A673 (cell line): ENCODE results near the gene DENND1A.

ENCODE experiments used
- CTCF ChIP-seq: fragments of 300-800, 200-600 bp; sonication (generic); conservative IDR thresholded peaks from 2 replicates; pipeline ENCODE4 v1.5.1; 2017; ENCODE audit warnings: low read depth, mild to moderate bottlenecking, antibody characterized with exemption, low read length, moderate library complexity, mixed read lengths
- EZH2 ChIP-seq: fragments of 200-600 bp; sonication (generic); IDR thresholded peaks from 2 replicates; pipeline ENCODE4 v1.6.1; 2017; ENCODE audit warnings: borderline replicate concordance, low read depth, mild to moderate bottlenecking, mixed read lengths, antibody characterized with exemption, low read length; ENCODE audit not compliant: poor library complexity, severe bottlenecking

DNA sequence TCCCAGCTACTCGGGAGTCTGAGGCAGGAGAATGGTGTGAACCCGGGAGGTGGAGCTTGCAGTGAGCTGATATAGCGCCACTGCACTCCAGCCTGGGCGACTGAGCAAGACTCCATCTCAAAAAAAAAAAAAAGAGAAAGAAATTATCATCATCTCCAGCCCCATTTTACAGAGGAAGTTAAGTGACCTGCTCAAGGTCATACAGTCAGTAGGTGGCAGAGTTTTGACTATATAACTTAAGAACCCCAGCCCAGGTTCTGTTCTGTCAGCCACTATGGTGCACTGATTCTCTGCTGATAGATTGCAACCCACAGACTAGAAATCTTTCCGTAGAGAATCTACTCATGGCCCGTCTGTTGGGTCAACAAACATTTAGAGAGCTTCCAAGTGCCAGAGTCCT lies 25.7 kb upstream of the DENND1A start:
- TF ChIP-seq CTCF (no peak), EZH2 (no peak)
